ENCODE results near the gene LRPAP1.

The LRPAP1 gene

DNA sequence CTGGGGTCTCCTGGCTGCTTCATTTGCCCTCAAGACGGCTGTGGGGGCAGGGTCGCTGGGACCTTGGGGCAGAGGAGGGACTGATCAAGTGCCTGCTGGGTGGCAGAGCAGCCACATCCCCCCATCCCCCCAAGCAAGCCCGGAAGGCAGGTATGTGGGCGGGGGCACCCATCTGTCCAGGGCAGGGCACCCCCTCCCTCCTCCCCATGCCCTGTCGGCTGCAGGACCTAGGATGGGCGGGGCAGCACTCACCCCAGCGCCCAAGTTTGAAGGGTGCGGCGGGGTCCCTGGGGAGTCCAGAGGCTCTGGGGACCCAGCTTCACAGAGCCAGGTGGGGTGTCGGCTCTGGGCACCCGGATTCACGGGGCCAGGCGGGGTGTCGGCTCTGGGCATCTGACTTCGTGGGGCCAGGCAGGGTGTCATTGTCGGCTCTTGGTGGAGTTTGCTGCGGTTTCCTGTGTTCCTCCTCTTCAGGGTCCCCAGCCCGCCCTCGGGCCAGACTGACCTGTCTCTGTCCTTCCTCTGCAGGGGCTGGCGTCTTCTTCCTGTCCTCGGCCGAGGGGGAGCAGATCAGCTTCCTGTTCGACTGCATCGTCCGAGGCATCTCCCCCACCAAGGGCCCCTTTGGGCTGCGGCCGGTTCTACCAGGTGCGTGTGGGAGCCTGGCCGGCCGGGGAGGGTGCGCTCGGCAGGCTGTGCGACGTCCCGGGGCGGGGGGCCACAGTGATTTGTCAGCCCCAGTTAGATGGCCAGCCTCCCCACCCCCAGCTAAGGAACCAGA lies 47.0 kb downstream of the LRPAP1 start:
- no peak for DNase-seq (ENCODE audit: low read depth in 3 of 3)

DNA sequence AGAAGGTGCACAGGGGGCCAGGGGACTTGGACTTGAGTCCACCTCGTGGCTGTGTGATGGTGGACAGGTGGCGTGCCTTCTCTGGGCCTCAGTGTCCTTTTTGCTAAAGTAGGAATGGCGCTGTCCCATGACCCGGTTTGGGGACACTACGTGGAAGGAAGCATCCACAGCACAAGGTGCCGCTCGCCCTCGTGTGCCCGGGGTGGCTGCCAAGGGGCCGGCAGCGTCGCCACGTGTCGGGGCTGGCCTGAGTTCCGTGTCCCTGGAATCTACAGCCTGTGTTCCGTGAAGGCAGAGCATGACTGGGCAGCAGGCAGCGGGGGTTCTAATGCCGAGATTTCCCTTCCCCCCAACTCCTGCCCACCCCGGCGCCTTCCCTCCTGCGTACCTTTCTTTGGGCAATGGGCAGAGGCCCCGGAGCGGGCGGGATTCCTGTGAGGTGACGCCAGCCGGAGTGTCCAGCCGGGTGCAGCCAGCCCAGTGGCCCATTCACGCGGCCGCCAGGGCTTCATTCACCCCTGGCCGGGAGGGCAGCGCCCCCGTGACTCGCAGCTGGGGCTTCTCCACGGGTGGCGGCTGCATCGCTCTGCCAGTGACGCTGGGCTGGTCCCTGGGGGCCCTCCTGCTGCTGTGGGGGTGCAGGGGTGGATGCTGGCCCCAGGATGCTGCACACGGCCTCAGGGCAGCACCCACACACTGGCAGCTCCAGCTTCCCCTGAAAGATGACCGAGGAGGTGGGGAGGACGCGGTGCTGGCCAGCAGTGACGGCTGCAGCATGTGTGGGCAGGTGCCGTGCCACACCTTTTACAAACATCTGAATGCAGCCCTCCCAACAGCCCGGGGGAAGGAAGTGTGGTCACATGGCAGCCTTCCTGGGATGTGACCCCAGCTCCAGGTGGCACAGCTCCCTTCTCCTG lies 47.9 kb downstream of the LRPAP1 start:
- DNase-seq (ENCODE audit: low read depth in 3 of 3) = no peak

DNA sequence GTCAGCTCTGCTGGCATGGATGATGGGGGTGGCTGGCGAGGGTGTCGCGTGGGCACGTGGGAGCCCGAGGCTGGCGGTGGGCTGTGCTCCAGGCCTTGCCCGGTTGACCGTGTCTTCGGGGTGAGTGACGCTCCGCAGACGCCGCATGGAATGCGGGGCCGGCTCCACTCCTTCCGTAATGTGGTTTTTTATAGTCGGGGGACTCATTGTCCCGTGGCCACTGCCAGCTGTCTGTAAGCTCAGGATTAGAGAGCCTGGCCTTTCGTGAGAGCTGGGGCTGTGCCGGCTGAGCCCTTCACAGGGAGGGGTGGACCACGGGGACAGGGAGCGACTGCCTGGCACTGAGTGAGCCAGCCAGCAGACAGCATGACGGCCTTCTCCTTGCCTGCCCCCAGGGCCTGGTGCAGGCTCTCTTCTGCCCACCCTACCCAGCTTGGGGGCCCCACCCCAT lies 48.7 kb downstream of the LRPAP1 start:
- DNase-seq (ENCODE audit: low read depth in 3 of 3) = no peak

DNA sequence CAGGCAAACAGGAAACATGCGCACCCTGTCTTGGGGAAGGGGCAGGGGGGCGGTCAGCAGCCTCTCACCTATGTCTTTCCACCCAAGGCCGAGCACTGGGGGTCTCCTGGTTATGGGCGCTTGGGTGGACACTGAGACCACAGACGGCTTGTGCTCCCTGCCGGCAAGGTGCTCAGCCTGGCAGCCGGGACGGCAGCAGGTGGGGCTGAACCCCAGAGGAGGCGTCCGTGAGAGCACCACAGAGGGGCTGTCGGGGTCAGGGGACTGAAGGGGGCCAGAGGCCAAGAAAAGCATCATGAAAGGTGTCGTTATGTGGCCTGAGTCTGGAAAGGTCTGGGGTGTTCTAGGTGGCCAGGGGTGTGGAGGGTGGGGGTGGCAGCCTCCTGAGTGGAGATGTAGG lies 49.5 kb downstream of the LRPAP1 start:
- DNase-seq (ENCODE audit: low read depth in 3 of 3) = no peak

DNA sequence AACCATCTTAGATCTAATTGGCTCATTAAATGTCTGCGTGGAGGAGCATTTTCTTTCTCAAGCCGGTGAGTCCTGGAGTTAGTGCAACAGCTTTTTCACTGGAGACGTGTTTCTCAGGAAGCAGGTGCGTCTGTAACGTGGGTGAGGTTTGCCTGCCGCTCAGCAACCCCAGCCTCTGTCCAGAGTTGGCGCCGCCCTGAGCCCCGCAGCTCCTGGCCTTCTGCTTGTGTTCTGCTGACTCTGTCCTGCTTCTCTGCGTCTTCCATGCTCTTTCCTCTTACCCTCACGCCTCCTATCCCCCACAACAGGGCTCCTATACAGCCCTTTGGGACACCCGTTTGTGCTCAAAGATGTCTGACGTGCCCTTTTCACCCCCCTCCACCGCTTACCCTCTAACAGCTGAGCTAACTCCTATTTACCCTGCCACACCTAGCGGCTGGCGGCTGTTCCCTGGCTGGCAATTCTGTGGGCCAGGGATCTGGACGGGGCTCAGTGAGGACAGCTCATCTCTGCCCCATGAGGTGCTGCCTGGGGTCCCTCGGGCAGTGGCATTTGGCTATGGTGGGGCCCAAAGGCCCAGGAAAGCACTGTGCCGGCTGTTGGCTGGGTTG lies 50.3 kb downstream of the LRPAP1 start:
- DNase-seq (ENCODE audit: low read depth in 3 of 3) = no peak

DNA sequence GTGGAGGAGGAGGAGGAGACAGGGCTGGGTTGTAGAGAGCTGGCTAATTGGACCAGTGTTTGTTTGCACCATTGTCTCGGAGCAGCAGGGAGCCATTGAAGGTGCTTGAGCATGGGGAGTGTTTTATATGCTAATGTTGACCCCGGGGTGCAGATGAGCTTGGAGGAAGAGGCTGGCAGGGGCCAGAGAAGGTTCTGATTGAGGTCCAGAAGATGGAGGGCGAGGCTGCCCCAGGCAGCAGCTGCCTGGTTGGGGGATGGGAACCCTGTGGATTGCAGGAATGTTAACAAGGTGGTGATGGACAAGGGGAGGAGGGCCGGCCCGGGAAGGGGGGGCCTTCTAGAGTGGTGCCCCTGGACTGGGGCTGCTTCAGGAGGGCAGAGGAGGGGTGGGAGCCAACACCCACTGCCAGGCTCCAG lies 51.1 kb downstream of the LRPAP1 start:
- no peak for DNase-seq (ENCODE audit: low read depth in 3 of 3)

DNA sequence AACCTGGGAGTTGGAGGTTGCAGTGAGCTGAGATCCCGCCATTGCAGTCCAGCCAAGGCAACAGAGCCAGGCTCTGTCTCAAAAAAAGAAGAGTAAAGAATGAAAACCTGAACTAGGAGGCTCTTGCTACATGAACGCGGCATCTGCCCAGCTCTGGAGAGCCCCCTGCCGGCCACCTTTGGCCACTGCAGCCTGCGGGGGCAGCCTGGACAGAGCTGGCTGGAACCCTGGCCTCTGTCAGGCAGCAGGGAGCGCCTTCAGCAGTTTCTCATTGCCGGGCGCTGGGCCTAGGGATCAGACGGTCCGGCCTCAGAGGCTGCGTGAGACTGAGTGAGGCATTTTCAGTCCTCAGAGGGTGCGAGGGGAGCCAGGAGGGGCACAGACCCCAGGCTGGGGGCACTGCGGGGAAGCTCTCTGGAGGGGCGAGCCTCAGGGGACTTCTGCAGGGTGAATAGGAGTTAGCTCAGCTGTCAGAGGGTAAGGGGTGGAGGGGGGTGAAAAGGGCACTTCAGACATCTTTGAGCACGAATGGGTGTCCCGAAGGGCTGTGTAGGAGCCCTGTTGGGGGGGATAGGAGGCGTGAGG lies 51.6 kb downstream of the LRPAP1 start:
- peak; percentile 54 to 76 (median 60) for DNase-seq (ENCODE audit: low read depth in 3 of 3)

DNA sequence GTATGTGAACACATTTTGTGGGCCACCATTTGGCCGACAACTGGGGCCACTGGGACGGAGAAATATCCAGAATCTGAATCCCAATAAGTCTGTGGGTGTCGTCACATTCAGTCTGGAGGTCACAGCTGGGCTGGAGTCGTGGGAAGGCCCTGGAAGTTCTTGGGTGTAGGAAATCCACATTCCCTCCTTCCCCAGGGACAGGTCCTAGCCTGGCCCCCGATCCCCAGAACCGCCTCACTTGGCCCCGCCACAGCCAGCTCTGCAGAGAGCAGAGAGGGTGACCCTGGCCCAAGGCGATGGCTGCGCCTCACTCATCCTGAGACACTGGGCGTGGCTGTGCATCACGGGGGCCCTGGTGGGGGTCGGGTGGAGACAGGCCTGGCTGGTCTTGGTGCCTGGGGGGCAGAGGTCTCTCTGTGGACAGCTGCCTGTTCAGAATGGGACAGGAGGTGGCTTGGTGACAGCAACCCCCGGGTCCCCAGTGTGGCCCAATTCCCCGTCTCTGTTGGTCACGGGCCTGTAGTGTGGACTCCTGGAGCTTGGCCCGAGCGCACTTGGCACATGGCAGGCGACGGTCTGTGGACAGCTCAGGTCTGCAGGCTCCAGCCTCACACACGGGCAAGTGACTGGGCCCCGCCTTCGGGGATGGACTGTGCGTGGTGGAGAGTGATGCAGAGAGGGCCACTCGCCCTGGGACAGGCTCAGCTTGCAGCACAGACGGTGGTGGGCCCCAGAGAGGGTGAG lies 52.7 kb downstream of the LRPAP1 start:
- DNase-seq (ENCODE audit: low read depth in 3 of 3) = no peak

DNA sequence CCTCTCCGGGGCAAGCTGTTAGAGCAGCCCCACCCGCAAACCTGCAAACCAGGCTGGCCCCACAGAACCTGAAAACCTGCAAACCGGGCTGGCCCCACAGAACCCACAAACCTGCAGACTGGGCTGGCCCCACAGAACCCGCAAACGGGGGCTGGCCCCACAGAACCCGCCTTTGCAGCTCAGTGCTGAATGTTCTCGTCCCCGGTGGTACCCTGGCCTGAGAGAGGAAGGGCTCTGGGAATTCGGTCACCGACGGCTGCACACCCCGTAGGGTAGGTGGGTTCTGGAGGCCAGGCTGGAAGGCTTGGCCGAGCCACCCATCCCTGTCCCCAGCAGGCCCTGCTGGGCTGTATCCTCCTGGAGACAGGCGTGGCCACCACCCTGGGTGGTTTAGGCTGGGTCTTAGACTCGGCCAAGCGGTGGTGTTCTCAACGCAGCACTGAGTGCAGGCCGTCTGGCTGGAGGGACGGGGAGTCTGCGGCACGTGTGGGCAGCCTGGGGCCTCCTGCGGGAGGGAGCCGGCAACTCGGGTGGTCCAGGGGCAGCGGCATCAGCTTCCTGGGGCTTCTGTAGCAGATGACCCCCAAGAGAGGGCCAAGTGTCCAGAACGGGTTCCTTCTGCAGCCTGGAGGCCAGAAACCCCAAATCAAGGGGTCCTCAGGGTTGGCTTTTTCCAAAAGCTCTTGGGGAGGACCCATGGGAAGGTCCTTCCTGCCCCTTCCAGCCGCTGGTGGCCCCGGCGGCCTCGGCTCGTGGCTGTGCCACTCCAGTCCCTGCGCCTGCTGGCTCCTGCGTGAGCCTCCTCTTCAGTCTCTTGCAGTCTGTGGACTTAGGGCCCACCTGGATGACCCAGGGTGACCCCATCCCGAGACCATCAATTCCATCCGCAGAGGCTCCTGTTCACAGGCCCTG lies 53.5 kb downstream of the LRPAP1 start:
- no peak for DNase-seq (ENCODE audit: low read depth in 3 of 3)

DNA sequence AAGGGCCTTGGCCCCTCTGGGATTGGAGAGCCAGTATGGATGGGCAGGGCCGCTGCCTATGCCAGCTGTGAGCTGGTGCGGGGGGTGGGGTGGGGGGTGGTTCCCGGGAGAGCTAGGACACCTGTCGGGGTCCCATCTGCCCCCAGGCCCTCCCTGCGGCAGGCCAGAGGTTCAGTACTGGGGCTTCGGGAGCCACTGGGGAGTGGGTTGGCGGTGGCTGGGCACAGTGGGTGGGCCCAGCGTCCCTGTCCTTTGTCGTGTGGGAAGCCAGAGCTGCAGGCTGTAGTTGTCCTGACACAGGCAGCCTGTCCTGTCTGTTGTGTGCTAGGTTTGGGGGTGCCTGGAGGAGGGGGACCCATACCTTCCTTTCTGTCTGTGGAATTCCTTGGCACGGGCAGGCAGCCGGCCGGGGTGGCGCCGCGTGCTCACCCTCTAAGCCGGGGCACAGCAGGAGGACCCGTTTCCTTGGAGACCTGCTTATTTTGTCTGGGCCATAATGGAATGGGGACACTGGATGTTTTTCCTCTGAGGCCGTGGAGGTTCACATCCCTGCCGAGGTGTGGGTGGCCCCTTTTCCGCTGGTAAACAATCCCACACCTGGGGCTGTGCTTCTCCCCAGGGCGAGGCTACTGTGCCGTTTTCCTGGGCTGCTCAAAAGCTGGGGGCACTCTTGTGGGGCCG lies 54.3 kb downstream of the LRPAP1 start:
- DNase-seq (ENCODE audit: low read depth in 3 of 3) = no peak

DNA sequence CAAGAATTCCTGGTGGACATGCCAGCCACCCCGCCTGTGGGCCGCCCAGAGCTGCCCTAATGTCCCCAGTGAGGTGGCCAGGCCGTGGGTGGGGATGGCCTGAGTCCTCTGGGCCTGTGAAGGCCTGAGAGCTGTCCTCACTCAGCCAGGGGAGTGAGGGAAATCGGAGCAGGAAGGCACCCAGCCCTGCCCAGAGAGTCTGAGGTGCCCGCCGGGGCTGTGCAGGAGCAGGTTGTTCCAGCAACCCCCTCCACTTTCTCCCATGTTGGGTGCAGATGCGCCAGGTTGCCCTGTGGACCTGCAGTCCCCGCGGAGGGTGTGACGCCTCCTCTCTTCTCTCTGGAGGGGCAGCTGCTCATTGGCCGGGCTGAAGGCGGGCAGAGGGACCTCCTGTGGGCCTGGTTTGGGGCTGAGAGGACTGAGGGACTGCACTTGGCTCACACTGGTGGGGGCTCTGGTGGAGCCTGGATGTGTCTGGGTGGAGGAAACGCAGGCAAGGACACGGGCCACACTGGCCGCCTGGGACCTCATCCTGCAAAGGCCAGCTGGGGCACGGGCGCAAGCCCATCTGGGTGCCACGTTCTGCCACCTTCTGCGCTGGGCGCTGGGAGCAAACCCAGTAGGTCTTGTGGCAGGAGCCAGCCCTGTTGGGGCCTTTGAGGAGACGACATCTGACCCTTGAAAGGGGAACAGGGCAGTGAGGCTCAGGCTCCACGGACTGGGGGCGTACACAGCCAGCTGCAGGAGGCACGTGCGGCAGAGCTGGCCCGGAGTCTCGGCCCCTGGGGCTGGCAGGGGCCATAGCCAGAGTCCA lies 55.1 kb downstream of the LRPAP1 start:
- no peak for DNase-seq (ENCODE audit: low read depth in 3 of 3)

DNA sequence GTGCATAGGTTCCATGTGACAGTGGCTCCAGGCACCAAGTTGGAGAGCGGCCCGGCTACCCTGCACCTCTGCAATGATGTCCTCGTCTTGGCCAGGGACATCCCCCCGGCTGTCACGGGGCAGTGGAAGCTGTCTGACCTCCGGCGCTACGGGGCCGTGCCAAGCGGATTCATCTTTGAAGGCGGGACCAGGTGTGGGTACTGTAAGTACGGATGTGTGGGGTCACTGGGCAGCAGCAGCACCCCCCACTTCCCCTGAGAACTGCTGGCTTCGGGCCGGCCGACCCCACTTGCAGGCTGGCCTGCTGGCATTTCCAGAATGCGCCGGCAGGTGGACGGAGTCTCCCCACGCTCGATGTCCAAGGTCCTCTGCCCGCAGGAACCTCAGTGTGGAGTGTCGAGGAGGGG lies 55.9 kb downstream of the LRPAP1 start:
- DNase-seq (ENCODE audit: low read depth in 3 of 3) = no peak

DNA sequence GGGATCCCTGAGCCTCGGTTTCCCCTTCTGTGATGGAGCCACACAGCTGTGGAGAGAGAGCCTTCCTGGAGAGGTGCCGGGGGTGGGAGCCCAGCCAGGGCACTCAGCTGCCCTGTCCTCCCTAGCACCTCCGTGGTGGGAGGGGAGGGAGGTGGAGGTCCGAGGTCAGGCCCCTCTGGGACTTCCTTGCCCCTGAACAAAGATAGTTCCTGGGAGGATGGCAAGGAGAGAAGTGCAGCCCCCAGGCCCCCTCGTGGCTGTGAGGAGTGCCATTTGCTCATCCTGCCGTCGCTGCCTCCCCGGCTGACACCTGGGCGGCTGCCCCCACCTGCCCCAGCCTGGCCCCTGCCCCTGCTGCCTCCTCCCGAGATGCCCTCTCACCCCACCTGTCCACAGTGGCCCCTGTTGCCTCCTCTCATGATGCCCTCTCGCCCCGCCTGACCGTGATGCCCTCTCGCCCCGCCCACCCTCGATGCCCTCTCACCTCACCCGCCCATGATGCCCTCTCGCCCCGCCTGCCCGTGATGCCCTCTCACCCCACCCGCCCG lies 56.4 kb downstream of the LRPAP1 start:
- no peak for DNase-seq (ENCODE audit: low read depth in 3 of 3)

DNA sequence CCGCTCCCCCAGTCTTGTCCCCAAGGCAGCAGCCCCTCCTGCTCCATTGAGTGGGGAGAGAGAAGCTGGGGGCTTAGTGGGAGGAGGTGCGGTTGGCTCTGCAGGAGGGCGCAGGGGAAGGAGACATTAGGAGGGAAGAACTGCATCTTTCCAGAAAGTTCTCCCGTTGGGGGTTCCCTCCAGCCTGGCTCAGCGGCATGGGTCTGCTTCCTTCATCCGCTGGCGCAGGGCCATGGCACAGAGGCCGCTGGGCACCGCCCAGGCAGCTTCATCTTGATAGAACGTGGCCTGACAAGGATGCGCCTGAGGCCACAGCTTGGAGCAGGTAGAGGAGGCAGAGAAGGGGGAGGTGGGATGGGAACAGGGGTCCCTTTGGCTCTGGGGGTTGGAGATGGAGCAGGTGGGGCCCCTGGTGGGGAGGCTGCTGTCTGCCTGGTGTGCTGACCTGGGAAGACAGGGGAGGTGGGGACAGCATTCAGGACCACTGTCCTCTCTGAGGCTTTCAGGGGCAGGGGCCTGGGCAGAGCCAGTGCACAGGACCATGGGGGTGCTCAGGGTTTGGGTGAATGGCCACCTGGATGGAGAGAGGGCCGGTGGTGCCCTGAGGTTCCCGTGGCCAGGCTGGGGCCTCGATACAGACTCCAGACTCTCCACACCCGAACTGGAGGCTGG lies 57.0 kb downstream of the LRPAP1 start:
- DNase-seq (ENCODE audit: low read depth in 3 of 3) = no peak

DNA sequence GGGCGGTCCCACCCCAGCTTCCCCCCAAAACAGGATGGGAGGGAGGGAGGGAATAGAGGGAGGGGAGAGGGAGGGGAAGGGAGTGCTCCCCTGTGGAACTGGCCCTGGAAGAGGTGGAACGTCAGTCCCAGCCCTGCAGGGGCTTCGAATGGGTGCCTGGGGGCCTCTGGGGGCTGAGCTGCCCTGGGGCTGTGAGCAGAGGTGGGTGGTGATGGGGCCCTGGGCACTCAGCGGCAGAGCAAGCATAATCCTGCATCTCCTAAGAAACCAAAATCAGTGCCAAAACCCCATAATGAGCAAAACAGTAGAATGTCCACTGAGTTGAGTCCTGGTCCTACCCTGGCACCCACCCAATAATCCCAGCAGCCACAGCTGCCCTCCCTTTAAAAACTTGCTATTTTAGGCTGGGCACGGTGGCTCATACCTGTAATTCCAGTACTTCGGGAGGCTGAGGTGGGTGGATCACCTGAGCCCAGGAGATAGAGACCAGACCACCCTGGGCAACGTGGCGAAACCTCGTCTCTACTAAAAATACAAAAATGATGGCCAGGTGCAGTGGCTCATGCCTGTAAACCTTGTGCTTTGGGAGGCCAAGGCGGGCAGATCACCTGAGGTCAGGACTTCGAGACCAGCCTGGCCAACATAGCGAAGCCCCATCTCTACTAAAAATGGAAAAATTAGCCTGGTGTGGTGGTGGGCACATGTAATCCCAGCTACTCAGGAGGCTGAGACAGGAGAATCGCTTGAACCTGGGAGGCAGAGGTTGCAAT lies 58.0 kb downstream of the LRPAP1 start:
- DNase-seq (ENCODE audit: low read depth in 3 of 3) = no peak

DNA sequence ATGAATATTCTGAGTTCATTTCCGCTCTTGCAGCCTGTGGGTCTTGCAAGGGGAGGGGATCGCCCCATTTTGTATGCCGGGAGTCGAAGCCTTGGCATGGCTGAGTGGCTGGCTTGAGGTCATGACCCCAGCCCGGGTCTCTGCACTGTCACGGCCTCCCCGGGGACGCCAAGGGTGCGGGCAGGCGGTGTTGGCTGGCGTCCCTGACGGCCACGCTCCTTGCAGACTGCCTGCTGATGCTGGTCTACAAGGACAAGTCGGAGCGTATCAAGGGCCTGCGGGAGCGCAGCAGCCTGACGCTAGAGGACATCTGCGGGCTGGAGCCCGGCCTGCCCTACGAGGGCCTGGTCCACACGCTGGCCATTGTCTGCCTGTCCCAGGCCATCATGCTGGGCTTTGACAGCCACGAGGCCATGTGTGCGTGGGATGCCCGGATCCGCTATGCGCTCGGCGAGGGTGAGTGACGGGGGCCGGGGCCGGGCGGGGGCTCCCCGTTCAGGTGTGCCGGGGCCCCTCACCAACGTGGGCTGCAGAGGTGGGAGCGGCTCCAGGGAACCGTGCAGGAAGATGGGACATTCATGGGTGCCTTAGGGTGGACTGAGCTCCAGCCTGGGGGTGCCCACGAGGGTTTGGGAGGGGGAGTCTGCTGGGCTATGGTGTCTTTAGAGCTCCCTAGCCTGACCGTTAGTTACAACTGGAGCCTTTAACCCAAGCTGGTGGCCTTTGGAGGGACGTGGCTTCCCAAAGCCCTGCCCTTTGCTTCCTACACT lies 58.9 kb downstream of the LRPAP1 start:
- no peak for DNase-seq (ENCODE audit: low read depth in 3 of 3)
